NCI-H1105 treated with DMSO at 0.1 percent for 48 hours (cell line): ENCODE data around the gene CDR2L.
A peak's percentile ranks its signal among the peaks of the same experiment; 100 is the strongest.

Experiments
- DNase-seq: peaks from one replicate; lab custom pipeline; 2025; lab: John Stamatoyannopoulos, UW

CDR2L gene

GRCh38 chr17:74987418-74987908, at the start of gene CDR2L:
CDR2L (plus strand) TSS chr17:74987632; CDS start chr17:74988044, 412 bp downstream.
- peak; percentile 89 for DNase-seq

GRCh38 chr17:74938194-74938950, 49.1 kb upstream of the CDR2L start:
- no peak for DNase-seq

DNA sequence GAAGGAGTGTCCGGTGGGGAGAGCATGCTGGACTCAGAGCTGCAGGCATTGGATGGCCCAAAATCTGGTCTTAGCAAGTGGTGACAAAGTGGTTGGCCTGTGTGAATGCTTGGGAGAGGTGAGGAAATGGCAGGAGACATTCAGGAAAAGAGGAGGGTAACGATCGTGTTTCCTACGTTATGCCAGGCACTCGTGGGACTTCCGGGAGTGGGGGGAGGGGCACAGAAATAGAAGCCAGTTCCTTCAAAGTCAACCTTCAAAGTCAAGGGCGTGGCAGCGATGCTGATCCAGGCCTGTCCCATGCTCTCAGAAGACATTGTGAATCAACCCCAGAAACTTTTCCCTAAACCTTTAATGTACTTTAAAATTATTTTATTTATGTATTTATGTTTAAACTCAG, 47.9 kb upstream of the CDR2L start:
- no peak for DNase-seq

DNA sequence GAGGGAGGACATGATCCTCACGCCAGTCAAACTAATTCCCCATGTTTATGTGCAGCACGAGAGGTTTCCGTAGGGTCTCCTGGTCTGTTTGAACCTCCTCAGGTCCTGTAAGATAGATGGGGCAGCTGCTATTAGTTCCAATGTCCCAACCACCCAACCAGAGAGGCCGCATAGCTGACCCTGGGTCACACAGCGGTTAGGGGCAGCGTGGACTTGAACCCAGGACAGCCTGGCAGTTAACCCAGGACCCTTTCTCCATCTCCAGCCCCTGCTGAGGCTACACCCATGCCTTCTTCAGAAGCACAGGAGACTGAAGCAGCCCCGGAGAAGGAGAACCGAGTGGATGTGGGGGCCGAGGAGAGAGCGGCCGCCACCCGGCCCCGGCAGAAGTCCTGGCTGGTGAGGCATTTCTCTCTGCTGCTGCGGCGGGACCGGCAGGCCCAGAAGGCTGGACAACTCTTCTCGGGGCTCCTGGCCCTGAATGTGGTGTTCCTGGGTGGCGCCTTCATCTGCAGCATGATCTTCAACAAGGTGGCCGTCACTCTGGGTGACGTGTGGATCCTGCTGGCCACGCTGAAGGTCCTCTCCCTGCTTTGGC, 46.2 kb upstream of the CDR2L start:
- no peak for DNase-seq

- DNase-seq = no peak
Measured at GRCh38 chr17:74943808-74944522, 43.5 kb upstream of the CDR2L start.

DNA sequence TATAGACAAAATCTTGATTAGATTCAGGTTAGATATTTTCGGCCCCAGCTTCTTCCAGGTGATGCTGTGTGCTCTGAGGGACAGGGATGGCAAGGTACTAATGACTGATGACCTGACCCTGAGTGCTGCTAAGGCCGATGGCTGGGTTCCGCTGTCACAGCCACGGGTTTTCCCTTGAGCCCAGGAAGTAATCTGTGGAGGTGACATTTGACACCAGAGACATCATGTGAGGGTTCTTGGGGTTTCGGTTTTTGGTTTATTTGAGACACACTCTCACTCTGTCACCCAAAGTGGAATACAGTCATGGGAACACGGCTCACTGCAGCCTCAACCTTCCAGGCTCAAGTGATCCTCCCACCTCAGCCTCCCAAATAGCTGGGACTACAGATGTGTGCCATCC, 41.9 kb upstream of the CDR2L start:
- no peak for DNase-seq

- no peak for DNase-seq
Measured at GRCh38 chr17:74946641-74947040, 40.8 kb upstream of the CDR2L start.

- no peak for DNase-seq
Measured at GRCh38 chr17:74947041-74947754, 40.2 kb upstream of the CDR2L start.

GRCh38 chr17:74949455-74950115, 37.8 kb upstream of the CDR2L start:
- DNase-seq = peak; percentile 7

DNA sequence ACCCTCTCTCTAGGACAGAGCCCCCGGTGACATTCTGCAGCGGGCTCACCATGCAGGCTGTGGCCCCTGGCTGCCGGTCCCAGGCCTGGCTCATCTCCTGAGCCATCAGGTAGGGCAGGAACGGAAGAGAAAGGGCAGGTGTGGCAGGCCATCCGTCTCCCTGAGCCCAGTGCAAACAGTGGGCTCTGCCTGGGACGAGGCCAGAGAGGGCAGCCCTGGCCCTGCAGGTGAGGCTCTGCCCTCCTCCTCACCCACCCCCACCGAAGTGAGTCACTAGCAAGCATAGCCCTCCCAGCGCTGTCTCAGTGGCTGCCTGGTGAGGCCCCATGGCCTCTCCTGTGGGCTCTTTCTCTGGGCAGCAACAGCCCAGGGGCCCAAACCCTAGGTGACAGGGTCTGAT, 37.2 kb upstream of the CDR2L start:
- DNase-seq = no peak

- no peak for DNase-seq
Measured at GRCh38 chr17:74951065-74951464, 36.4 kb upstream of the CDR2L start.

DNA sequence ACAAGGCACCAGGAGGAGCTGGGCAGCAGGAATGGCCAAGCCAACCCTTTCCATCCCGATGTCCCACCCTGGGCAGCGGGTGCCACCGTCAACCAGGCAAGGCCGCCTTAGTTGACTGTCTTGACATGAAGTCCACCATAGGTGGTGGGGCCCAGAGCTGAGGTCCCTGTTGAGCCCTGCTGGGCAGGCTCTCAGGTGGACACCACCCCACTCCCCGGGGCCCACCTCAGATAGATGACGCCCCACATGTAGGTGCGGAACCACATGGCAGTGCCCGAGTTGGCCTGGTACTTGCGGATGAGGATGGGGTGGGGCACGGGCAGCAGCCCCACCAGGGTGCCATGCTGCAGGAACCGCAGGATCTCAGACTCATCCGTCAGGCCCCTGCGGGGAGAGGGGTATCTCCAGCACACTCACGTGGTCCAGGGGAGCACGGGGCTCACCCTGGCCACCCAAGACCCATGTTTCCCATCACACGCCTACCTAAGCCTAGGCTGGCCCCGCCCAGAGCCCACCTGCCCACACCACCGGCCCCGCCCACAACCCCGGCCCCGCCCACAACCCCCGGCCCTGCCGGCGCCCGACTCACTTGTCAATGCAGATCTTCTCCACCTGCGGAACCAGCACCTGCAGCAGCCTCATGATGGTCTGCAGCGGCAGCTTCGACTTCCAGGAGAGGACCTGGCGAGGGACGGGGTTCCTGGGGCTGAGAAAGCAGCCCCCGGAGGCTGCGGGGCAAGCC, 35.6 kb upstream of the CDR2L start:
- no peak for DNase-seq

DNA sequence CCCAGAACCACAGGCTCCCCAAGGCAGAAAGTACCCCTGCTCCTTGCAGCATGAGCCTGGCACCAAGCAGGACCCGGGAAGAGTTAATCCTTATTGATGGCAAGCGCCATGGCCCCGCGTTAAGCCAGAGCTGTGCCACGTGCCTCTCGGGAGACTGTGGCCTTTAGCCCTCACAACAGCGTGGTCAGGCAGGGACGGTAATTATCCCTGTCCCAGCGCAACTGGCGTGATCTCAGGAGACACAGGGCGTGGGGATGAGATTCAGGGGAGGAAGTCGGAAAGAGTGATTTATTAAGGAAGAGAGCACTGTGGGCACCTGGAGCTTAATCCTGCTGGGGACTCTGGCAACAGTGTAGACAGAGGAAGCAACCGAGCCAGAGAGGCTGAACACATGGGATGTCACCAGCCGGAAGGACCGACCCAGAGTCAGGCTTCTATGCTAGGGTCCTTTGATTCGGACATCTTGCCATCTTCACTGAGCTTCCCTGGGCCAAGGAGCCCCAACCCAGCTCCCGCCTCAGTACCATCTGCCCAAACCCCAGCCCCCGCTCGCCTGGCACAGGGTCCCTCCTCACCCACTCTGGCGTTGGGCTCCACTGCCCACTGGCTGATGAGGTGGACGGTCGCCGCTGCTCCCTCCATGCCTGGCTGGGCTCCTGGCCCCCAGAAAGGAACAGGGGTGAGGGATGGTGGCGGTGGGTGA, 34.9 kb upstream of the CDR2L start:
- no peak for DNase-seq

- no peak for DNase-seq
Measured at GRCh38 chr17:74953134-74953687, 34.2 kb upstream of the CDR2L start.

- DNase-seq = no peak
Measured at GRCh38 chr17:74954115-74954514, 33.3 kb upstream of the CDR2L start.

GRCh38 chr17:74954665-74955421, 32.6 kb upstream of the CDR2L start:
- DNase-seq = no peak

GRCh38 chr17:74956093-74956492, 31.3 kb upstream of the CDR2L start:
- no peak for DNase-seq

DNA sequence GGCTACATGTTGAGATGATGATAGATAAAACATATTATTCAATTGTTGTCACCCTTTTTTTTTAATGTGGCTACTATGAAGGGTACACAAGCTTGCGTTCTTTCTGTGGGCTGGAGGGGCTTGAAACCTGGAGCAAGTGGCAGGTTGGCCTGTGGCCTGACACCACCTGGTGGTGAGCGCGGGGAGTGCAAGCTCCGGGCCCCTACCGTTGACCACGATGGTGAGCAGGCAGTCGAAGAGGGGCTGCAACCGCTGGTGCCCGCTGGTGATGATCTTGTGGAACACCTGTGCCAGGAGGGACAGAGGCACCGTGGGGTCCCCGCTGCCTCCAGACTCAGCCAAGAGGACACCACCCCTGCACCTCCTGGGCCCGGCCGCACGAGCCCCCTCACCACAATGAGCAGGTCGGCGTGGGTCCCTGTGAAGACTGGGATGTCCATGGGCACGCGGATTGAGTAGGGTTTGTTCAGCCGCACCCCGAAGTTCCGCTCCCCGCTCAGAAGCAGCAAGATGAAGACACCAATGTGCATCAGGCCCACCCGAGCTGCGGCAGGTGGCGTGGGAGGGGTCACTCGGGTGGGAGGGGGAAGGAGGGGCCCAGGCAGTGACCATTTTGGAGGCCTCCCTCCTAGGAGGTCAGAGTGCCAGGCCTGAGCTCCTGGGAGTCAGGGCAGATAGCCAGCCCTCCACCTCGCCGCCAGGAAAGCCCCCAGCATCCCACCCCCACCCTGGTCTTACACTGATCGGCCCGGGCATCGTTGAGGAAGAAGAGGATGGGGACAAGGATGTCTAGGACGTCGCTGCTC, 29.3 kb upstream of the CDR2L start:
- peak; percentile 51 for DNase-seq
